HG02623 (cell line): ENCODE results near the gene SYNGR2.

Source experiments
- ATAC-seq: cut with Tn5 transposase; IDR thresholded peaks from one replicate; pipeline ENCODE4 v1.9.1; 2021; ENCODE audit warnings: moderate library complexity; ENCODE audit not compliant: unreplicated experiment

The SYNGR2 gene

DNA sequence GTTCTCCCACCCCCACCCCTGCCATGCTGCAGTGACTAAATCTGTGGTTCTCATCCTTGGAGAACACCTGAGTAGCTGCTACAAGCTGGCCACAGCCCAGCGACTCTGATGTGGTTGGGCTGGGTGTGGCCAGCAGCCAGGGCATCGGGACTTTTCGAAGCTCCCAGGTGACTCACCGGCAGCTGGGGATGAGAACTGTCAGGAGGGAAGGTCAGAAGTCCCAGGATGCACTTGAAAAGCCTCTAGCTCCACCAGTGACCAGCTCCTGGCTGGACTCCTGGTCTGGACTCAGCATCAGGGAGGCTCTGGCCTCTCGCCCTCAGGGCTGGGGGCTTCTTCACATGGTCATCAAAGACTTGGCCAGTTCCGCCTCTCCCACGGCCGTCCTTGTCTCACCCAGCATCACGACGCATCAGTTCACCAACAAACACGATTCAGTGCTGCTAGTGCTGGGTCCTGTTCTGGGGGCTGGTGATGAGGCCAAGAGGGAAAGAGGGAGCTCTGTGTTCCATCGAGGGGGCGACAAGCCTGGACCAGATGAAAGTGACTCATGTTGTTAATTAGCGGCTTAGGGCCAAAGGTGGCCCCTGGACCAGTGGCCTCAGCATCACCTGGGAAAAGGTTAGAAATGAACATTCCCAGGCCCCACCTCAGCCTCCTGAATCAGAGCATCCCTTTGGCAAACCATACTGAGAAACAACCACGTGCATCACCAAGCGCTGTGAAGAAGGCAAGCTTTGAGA lies 26.1 kb upstream of the SYNGR2 start:
- ATAC-seq: no peak

- no peak for ATAC-seq
Observed at GRCh38 chr17:78143214-78144146, 24.9 kb upstream of the SYNGR2 start.

DNA sequence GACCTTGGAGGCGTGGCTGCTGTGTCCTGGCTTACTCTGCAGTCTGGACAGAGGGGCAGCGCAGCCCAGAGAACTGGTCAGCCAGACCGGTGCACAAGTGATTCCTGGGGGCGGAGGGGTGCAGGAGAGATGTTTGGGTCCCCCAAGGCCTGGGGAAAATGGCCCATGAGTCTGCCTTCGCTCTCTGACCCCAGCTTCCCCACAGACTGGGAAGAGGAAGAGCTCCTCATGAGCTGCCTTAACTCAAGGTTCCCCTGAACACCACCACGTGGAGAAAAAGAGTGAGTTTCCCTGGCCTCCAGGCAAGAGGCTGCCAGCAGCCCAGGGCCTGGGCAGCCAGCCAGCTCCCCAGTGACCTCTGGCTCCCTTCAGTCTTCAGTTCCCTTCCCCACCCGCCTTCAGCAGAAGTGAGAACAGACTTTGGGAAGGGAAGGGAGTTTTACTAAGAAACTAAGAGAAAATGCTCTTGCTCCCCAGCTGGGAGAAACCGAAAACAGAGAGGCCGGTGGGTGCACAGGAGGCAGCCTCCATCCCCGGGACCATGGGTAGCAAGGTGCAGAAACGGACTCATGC lies 24.1 kb upstream of the SYNGR2 start:
- ATAC-seq: no peak

DNA sequence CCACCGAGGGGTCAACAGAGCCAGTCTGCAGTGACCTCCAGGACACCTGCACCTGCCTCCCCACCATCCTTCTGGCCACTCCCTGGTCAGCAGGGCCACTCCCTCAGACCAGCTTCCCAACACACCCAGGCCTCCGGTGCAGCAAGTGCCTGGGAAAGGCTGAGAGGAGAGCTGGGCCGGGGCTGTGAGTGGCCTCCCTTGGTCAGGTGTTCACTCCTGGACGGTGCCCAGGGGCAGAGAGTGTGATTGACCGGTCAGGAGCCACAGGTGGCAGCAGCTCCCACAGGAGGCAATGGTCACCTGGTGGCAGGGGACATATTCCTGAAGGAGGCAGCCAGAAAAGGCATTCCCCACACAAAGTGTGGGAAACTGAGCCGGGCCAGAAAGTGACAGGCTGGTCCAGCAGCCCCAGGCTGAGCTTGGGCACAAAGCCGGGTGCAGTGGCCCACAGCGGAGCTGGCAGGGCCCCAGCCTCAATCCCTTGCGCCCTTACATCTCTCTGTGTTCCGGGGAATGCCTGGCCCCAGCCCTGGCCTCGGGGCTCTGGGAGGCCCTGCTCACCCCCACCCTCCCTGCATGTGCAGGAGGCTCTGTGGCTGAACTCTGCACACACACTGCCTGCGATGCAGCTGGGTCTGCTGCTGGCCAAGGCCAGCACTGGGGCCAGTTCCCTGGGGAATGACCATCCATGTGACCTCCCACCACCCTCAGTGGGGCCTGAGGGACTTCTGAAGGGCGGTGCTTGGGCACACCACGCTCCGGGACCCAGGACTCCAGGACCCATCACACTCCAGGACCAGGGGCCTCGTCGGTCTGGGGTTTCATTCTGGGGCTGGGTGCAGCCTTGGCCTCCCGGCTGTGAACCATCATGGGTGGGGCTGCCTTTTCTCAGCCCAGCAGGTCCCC lies 23.4 kb upstream of the SYNGR2 start:
- ATAC-seq: no peak

DNA sequence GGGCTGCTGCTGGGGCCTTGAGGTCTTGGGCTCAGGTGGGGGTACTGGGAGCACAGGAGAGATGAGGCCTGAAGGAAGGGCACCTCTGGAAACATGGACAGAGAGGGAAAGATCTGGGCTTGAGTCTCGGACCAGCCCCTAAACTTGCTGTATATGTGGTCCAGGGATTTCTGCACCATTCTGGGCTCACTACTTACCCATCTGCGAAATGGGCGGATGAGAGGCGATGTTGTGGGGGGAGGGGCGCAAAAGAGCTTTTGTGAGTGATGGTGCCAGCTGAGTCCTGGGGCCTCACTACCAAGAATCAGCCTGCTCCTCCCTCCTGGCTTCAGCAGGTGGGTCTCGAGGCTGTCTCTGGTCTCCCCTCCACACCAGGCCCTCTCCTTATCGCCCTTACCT lies 21.9 kb upstream of the SYNGR2 start:
- ATAC-seq: no peak

- no peak for ATAC-seq
Observed at GRCh38 chr17:78146881-78147280, 21.5 kb upstream of the SYNGR2 start.

DNA sequence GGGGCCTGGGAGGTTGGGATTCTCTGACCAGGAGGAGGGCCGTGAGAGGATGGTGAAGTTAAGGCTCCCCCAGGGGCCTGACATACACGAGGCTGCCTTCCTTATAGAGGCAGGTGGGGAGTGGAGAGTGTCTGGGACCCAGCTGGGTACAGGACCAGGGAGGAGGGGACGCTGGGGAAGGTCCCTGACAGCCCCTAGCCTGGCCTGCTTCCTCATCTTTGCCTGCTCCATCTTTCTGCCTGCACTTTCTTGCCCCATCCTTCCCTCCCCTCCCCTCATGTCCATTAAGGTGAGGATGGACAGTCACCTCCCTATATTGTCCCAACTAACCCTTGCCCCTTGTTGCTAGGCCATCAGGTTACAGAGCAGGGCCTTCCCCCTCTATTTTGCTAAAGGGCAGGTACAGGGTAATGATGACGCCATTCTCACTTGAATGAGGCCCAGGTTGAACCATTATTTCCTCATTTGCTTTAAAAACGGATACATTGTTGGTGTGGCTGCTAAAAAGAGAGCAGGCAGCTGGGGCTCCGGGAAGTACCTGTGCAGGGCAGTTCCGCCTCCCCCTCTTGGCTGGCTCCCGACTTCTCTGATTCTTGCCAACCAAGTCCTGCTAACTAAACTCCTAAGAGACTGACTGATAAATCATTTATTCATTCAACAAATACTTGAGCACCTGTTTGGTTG lies 20.9 kb upstream of the SYNGR2 start:
- no peak for ATAC-seq

- no peak for ATAC-seq
Observed at GRCh38 chr17:78148286-78149016, 19.9 kb upstream of the SYNGR2 start.

- ATAC-seq: no peak
Observed at GRCh38 chr17:78151514-78152008, 16.8 kb upstream of the SYNGR2 start.

GRCh38 chr17:78154903-78155811 lies 13.2 kb upstream of the SYNGR2 start:
- no peak for ATAC-seq

- ATAC-seq: no peak
Observed at GRCh38 chr17:78159575-78160158, 8.7 kb upstream of the SYNGR2 start.

GRCh38 chr17:78163881-78164747 lies 4.3 kb upstream of the SYNGR2 start:
- no peak for ATAC-seq

GRCh38 chr17:78164748-78165607 lies 3.4 kb upstream of the SYNGR2 start:
- no peak for ATAC-seq

DNA sequence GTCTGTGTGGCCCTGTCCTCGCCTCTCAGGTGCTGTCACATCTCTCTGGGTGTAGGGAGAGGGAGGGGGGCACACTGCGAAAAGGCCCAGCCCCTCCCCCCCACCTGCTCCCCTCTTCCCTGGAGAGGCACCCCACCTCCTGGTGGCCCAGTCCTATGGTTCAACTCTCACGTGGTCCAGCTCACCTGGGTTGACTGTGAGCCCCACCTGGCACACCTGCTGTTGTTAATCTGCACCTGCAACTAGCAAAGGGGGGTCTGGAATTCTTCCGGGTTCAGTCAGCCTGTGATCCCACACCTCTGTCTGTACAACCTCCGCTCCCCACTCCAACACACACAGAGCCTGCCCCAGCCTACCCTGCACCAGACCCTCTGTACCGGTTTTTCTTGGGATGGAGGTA lies 2.0 kb upstream of the SYNGR2 start:
- no peak for ATAC-seq

DNA sequence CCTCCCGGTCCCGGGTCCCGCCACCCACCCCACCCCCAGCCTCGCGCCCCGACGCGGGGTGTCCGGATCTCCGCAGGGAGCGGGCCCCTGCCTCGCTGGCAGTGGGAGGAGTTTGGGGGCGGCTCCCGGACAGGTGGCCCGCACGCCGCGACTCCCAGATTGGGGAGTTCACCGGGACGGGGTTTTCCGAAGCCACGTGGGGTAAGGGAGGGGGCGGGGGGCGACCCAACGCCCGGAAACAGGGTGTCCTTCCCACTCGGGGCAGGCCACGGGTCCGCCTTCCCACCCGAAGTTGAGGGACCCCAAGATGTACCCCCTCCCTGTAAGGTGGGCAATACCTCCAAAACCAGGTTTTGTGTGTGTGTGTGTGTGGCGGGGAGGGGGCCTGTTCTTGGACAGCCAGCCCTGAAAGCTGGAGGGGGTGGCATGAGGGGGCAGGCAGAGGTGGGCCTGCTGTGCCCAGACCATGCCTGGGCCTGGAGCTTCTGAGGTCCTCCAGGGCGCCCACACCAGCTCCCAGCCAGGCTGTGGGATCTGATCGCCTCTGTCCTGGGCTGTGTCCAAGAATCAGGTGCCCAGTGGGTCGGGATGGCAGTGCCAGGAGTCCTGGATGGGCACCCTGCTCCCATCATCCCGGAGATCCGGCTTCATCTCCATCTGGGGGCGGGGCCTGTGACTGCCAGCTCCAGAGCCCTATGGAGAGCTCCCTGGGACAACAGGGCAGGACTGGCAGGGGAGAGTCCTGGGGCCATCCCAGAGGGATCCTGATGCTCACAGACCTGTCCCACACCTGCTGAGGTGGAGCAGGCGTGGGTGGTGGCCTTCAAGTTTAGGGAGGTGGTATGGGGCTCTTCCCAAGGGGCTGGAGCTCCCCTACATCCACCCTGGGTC lies 767 bp downstream of the SYNGR2 start:
- peak; percentile 9 for ATAC-seq
